Measurements from ENCODE around the gene SLC22A7.
"Not testable (repeated sequence)": the region's sequence is repeated elsewhere in the genome, so short reads cannot be mapped to it uniquely, and the experiment has no call there.

SLC22A7 gene

GRCh38 chr6:43301081-43301870, 3.2 kb downstream of the SLC22A7 start:
- no peak for DNase-seq (ENCODE audit: low spot score)
- in situ Hi-C loops (cut with MboI; ENCODE audit: low pct_unique_long_range_greater_than_20kb, low sequenced_read_pairs, unreplicated experiment), result no loop called here
- TF ChIP-seq, protein P1, sequence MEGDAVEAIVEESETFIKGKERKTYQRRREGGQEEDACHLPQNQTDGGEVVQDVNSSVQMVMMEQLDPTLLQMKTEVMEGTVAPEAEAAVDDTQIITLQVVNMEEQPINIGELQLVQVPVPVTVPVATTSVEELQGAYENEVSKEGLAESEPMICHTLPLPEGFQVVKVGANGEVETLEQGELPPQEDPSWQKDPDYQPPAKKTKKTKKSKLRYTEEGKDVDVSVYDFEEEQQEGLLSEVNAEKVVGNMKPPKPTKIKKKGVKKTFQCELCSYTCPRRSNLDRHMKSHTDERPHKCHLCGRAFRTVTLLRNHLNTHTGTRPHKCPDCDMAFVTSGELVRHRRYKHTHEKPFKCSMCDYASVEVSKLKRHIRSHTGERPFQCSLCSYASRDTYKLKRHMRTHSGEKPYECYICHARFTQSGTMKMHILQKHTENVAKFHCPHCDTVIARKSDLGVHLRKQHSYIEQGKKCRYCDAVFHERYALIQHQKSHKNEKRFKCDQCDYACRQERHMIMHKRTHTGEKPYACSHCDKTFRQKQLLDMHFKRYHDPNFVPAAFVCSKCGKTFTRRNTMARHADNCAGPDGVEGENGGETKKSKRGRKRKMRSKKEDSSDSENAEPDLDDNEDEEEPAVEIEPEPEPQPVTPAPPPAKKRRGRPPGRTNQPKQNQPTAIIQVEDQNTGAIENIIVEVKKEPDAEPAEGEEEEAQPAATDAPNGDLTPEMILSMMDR (IDR thresholded peaks at IDR 0.05; ENCODE audit: extremely low read depth, insufficient read depth, missing control alignments), result no peak

DNA sequence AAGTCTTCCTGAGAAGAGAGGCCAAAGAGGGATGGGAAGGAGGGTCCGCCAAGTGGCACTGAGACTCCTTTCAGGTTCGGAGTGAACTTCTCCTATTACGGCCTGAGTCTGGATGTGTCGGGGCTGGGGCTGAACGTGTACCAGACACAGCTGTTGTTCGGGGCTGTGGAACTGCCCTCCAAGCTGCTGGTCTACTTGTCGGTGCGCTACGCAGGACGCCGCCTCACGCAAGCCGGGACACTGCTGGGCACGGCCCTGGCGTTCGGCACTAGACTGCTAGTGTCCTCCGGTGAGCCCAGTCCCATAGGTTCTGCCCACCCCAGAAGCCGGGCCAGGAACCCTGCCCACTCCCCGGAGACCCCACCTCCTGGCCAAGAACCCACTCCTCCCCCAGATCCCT, 4.1 kb downstream of the SLC22A7 start:
- in situ Hi-C loops (cut with MboI; ENCODE audit: low pct_unique_long_range_greater_than_20kb, low sequenced_read_pairs, unreplicated experiment), result no loop called here
- no peak for DNase-seq (ENCODE audit: low spot score)
- TF ChIP-seq, protein P1 (IDR thresholded peaks at IDR 0.05; ENCODE audit: extremely low read depth, insufficient read depth, missing control alignments), result no peak

DNA sequence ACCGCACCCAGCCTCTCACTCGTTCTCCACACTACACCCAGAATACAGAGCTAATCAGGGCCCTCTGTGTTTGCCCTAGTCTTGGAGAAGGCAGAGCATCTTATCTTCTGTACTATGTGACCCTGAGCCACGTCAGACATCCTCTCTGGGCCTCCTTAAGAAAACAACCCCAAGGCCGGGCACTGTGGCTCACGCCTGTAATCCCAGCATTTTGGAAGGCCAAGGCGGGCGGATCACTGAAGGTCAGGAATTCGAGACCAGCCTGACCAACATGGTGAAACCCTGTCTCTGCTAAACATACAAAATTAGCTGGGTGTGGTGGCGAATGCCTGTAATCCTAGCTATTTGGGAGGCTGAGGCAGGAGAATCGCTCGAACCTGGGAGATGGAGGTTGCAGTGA, 4.9 kb downstream of the SLC22A7 start:
- DNase-seq (ENCODE audit: low spot score); in situ Hi-C loops (cut with MboI; ENCODE audit: low pct_unique_long_range_greater_than_20kb, low sequenced_read_pairs, unreplicated experiment): not testable (repeated sequence)

DNA sequence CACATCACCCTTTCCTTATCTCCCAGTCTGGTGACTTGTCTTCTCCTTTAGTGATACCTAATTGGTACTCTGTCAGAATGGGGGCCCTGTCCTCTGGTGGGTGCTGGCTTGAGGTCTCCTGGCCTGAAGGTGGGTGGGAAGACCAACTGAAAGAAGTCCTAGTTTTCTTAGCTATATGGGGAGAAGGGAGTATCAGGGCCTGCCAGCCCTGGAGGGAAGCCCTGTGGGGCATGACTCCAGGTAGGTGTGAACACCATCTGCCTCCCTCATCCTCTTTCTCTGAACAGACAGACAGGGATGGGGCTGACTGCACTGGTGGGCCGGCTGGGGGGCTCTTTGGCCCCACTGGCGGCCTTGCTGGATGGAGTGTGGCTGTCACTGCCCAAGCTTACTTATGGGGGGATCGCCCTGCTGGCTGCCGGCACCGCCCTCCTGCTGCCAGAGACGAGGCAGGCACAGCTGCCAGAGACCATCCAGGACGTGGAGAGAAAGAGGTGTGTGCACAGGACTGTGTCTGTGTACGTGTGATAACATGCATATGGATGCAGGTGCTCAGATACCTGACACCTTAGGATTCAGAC, 5.8 kb downstream of the SLC22A7 start:
- DNase-seq (ENCODE audit: low spot score), result no peak
- in situ Hi-C loops (cut with MboI; ENCODE audit: low pct_unique_long_range_greater_than_20kb, low sequenced_read_pairs, unreplicated experiment), result no loop called here
- TF ChIP-seq, protein P1 (IDR thresholded peaks at IDR 0.05; ENCODE audit: extremely low read depth, insufficient read depth, missing control alignments), result no peak

DNA sequence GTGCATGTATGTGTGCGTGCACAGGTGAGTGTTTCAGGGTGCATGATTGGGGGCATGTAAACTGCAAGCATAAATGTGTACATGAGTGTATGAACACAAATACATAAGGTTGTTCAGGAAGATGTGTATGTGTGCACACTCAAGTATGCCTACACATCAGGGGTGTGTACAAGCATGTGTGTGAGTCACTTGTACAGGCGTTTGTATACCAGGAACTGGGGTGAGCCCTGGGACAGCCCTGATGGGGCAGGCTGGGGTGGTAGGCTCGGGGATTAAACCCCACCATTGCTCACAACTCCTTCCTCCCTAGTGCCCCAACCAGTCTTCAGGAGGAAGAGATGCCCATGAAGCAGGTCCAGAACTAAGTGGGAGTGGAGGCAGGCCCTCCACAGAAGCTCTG, 6.3 kb downstream of the SLC22A7 start:
- DNase-seq (ENCODE audit: low spot score), result no peak
- in situ Hi-C loops (cut with MboI; ENCODE audit: low pct_unique_long_range_greater_than_20kb, low sequenced_read_pairs, unreplicated experiment), result no loop called here
- TF ChIP-seq, protein P1 (IDR thresholded peaks at IDR 0.05; ENCODE audit: extremely low read depth, insufficient read depth, missing control alignments), result no peak

- TF ChIP-seq, protein P1 (IDR thresholded peaks at IDR 0.05; ENCODE audit: extremely low read depth, insufficient read depth, missing control alignments), result no peak
- in situ Hi-C loops (cut with MboI; ENCODE audit: low pct_unique_long_range_greater_than_20kb, low sequenced_read_pairs, unreplicated experiment), result no loop called here
- DNase-seq (ENCODE audit: low spot score), result no peak
These were observed 6.8 kb downstream of the SLC22A7 start for GRCh38 chr6:43304882-43305281.

DNA sequence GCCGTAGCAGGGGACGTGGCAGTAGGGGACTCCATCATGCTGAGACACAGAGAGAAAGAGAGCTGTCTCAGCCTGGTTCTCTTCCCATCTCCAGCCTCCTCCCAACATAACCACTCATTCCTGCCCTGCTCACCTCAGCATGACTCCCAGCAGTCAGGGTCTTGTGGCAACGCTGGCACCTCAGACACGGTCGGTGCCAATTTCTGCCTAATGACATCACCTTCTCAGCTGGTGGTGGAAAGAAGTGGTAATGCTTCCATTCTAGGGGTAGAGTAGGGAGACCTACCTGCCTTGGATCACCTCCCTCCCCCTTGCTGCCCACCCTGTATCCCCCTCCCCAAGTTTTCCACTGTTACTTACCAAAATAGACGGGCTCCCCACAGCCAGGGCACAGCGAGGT, 8.0 kb downstream of the SLC22A7 start:
- DNase-seq (ENCODE audit: low spot score), result no peak
- TF ChIP-seq, protein P1 (IDR thresholded peaks at IDR 0.05; ENCODE audit: extremely low read depth, insufficient read depth, missing control alignments), result no peak

More for the DNA sequence above, 8.0 kb downstream of the SLC22A7 start:
- in situ Hi-C loops (cut with MboI; ENCODE audit: low pct_unique_long_range_greater_than_20kb, low sequenced_read_pairs, unreplicated experiment), result no loop called here

All from GM13977 (cell line).